IMR-90 (cell line): ENCODE results near the gene SAFB2. TPM values are rescaled to one million over a fixed set of nuclear protein-coding genes. Genes with fewer than 3 reads are reported as not detected.

ENCODE experiments used
- ATAC-seq: fragments of 200-7000 bp; cut with Tn5 transposase; 2 replicates; pipeline ENCODE4 v1.9.1; 2020; ENCODE audit warnings: low read depth, mild to moderate bottlenecking, moderate library complexity
- BruUV-seq: library from RNA; stranded (reverse); fragments of 400-500 nt; replicated peaks from 2 replicates; lab custom pipeline; 2021; lab: Mats Ljungman, UMichigan
- CTCF ChIA-PET: fragments of 300-600 bp; formaldehyde crosslinking; extraction: SDS; loops from one replicate; lab custom pipeline; 2021; ENCODE audit warnings: antibody characterized with exemption; lab: Yijun Ruan, JAX
- POLR2A ChIA-PET: fragments of 300-600 bp; sonication (Branson Sonifier 250); formaldehyde crosslinking; loops from one replicate; lab custom pipeline; 2022; ENCODE audit warnings: antibody characterized with exemption; ENCODE audit not compliant: unreplicated experiment; lab: Charles Lee
- DNase-seq: peaks from one replicate; pipeline ENCODE4 v3.0.0; 2013
- H2AFZ ChIP-seq: replicated peaks from 2 replicates; pipeline ENCODE3; 2013; ENCODE audit warnings: low read length, mild to moderate bottlenecking; ENCODE audit not compliant: poor library complexity
- H2AK5ac ChIP-seq: 2 replicates; pipeline ENCODE4 v1.6.1; 2013; ENCODE audit warnings: low read depth, low read length, inconsistent platforms
- H2AK9ac ChIP-seq: replicated peaks from 2 replicates; pipeline ENCODE3; 2013; ENCODE audit warnings: mild to moderate bottlenecking, low read depth, low read length, moderate library complexity; ENCODE audit not compliant: poor library complexity
- H2BK120ac ChIP-seq: 2 replicates; pipeline ENCODE4 v1.6.1; 2013; ENCODE audit warnings: low read depth, low read length, inconsistent platforms
- H2BK15ac ChIP-seq: 3 replicates; pipeline ENCODE4 v1.6.1; 2013; ENCODE audit warnings: low read depth, low read length, inconsistent platforms
- H2BK20ac ChIP-seq: 2 replicates; pipeline ENCODE4 v1.6.1; 2013; ENCODE audit warnings: low read depth, mild to moderate bottlenecking, inconsistent platforms, low read length, moderate library complexity
- H2BK5ac ChIP-seq: 2 replicates; pipeline ENCODE4 v1.6.1; 2013; ENCODE audit warnings: mild to moderate bottlenecking, low read depth, low read length, inconsistent platforms; ENCODE audit not compliant: poor library complexity, severe bottlenecking
- H3K14ac ChIP-seq: replicated peaks from 2 replicates; pipeline ENCODE4 v1.6.1; 2013; ENCODE audit warnings: low read depth, low read length, inconsistent platforms
- H3K18ac ChIP-seq: 2 replicates; pipeline ENCODE4 v1.6.1; 2013; ENCODE audit warnings: low read depth, low read length, control low read depth
- H3K23ac ChIP-seq: 2 replicates; pipeline ENCODE4 v1.6.1; 2013; ENCODE audit warnings: low read depth, low read length, inconsistent platforms
- H3K27ac ChIP-seq: 2 replicates; pipeline ENCODE4 v1.5.1; 2013; ENCODE audit warnings: mild to moderate bottlenecking, control low read depth, low read length; ENCODE audit not compliant: insufficient read depth
- H3K27me3 ChIP-seq: 2 replicates; pipeline ENCODE4 v1.6.1; 2013; ENCODE audit warnings: low read length; ENCODE audit not compliant: control insufficient read depth, insufficient read depth
- H3K36me3 ChIP-seq: 2 replicates; pipeline ENCODE4 v1.6.1; 2013; ENCODE audit warnings: low read length, mixed read lengths; ENCODE audit not compliant: control insufficient read depth, insufficient read depth
- H3K4ac ChIP-seq: 2 replicates; pipeline ENCODE4 v1.6.1; 2013; ENCODE audit warnings: low read depth, low read length, inconsistent platforms
- H3K4me1 ChIP-seq: 2 replicates; pipeline ENCODE4 v1.6.1; 2013; ENCODE audit warnings: low read length, mixed read lengths; ENCODE audit not compliant: control insufficient read depth, insufficient read depth
- H3K4me2 ChIP-seq: 2 replicates; pipeline ENCODE4 v1.6.1; 2013; ENCODE audit warnings: low read depth, mild to moderate bottlenecking, control low read depth, low read length, moderate library complexity
- H3K4me3 ChIP-seq: 2 replicates; pipeline ENCODE4 v1.5.1; 2013; ENCODE audit warnings: low read depth, mild to moderate bottlenecking, control low read depth, low read length, moderate library complexity; ENCODE audit not compliant: insufficient read depth
- H3K56ac ChIP-seq: 2 replicates; pipeline ENCODE4 v1.6.1; 2013; ENCODE audit warnings: low read length, inconsistent platforms; ENCODE audit not compliant: insufficient read depth; ENCODE audit errors: extremely low read depth
- H3K79me1 ChIP-seq, 2 experiments: 2 replicates each; pipeline ENCODE4 v1.6.1; 2013; ENCODE audit warnings: low read length in 2 of 2, inconsistent platforms in 1 of 2, low read depth in 1 of 2
- H3K9ac ChIP-seq: 2 replicates; pipeline ENCODE4 v1.6.1; 2013; ENCODE audit warnings: low read depth, low read length, control low read depth
- H3K9me1 ChIP-seq: 2 replicates; pipeline ENCODE4 v1.6.1; 2013; ENCODE audit warnings: low read length, inconsistent platforms; ENCODE audit not compliant: insufficient read depth
- H3K9me3 ChIP-seq: 2 replicates; pipeline ENCODE4 v1.6.1; 2013; ENCODE audit warnings: low read length; ENCODE audit not compliant: control insufficient read depth, insufficient read depth
- H4K20me1 ChIP-seq: 2 replicates; pipeline ENCODE4 v1.6.1; 2013; ENCODE audit warnings: low read length, inconsistent platforms; ENCODE audit not compliant: insufficient read depth
- H4K5ac ChIP-seq: 2 replicates; pipeline ENCODE4 v1.6.1; 2013; ENCODE audit warnings: mild to moderate bottlenecking, low read depth, low read length, control low read depth
- H4K8ac ChIP-seq, 2 experiments: 2 replicates each; pipeline ENCODE4 v1.6.1; 2013; ENCODE audit warnings: low read depth in 2 of 2, low read length in 2 of 2, control low read depth in 1 of 2, inconsistent platforms in 1 of 2
- H4K91ac ChIP-seq: 2 replicates; pipeline ENCODE4 v1.6.1; 2013; ENCODE audit warnings: low read depth, low read length, inconsistent platforms; ENCODE audit not compliant: insufficient read depth
- BHLHE40 ChIP-seq: fragments of 150-350 bp; IDR thresholded peaks from 2 replicates; pipeline ENCODE4 v1.6.1; 2016; ENCODE audit warnings: mild to moderate bottlenecking, low read depth, low read length
- CEBPB ChIP-seq: IDR thresholded peaks from 2 replicates; pipeline ENCODE4 v1.6.1; 2012; ENCODE audit warnings: low read depth, low read length, improper control_type of control experiment
- CHD1 ChIP-seq: IDR thresholded peaks from 2 replicates; pipeline ENCODE4 v1.6.1; 2012; ENCODE audit warnings: low read depth, low read length, improper control_type of control experiment
- CTCF ChIP-seq: conservative IDR thresholded peaks from 2 replicates; pipeline ENCODE4 v1.5.1; 2012; ENCODE audit warnings: mild to moderate bottlenecking, low read depth, low read length, improper control_type of control experiment
- ELK1 ChIP-seq: fragments of 150-350 bp; IDR thresholded peaks from 2 replicates; pipeline ENCODE4 v1.6.1; 2016; ENCODE audit warnings: low read depth, mild to moderate bottlenecking, low read length, moderate library complexity, borderline replicate concordance
- MAFK ChIP-seq: IDR thresholded peaks from 2 replicates; pipeline ENCODE4 v1.6.1; 2012; ENCODE audit warnings: low read depth, low read length, improper control_type of control experiment
- MAZ ChIP-seq: IDR thresholded peaks from 2 replicates; pipeline ENCODE4 v1.6.1; 2012; ENCODE audit warnings: low read depth, mild to moderate bottlenecking, low read length, improper control_type of control experiment, moderate library complexity, borderline replicate concordance
- MXI1 ChIP-seq: IDR thresholded peaks from 2 replicates; pipeline ENCODE4 v1.6.1; 2012; ENCODE audit warnings: low read depth, mild to moderate bottlenecking, low read length, moderate library complexity, borderline replicate concordance
- NFE2L2 ChIP-seq: fragments of 150-350 bp; IDR thresholded peaks from 2 replicates; pipeline ENCODE4 v1.6.1; 2016; ENCODE audit warnings: low read depth, mild to moderate bottlenecking, low read length
- POLR2A ChIP-seq: IDR thresholded peaks from 2 replicates; pipeline ENCODE4 v1.6.1; 2012; ENCODE audit warnings: mild to moderate bottlenecking, low read depth, low read length
- RAD21 ChIP-seq: IDR thresholded peaks from 2 replicates; pipeline ENCODE4 v1.6.1; 2012; ENCODE audit warnings: low read length, improper control_type of control experiment
- RCOR1 ChIP-seq: IDR thresholded peaks from 2 replicates; pipeline ENCODE4 v1.6.1; 2012; ENCODE audit warnings: mild to moderate bottlenecking, low read length, improper control_type of control experiment; ENCODE audit not compliant: insufficient replicate concordance
- RFX5 ChIP-seq: IDR thresholded peaks from 2 replicates; pipeline ENCODE4 v1.8.0; 2012; ENCODE audit warnings: low read depth, mild to moderate bottlenecking, low read length, moderate library complexity
- SMC3 ChIP-seq: fragments of 150-350 bp; IDR thresholded peaks from 2 replicates; pipeline ENCODE4 v1.6.1; 2016; ENCODE audit warnings: low read depth, mild to moderate bottlenecking, antibody characterized with exemption, low read length, moderate library complexity
- WGBS, 2 experiments: methylation state at CpG; one replicate each; pipeline versions ENCODE4 v1.1.5 to v1.1.7; 2013; ENCODE audit warnings: missing lambda C conversion rate in 2 of 2; ENCODE audit not compliant: insufficient read length in 1 of 2; ENCODE audit errors: extremely low coverage in 2 of 2; 5-methylcytosine and 5-hydroxymethylcytosine counted together
- dilution Hi-C: fragments of 300-500 bp; cut with HindIII; formaldehyde crosslinking; loops from one replicate; pipeline ENCODE4 v1.14.3; 2018; ENCODE audit warnings: low sequenced_read_pairs; ENCODE audit not compliant: unreplicated experiment
- in situ Hi-C: fragments of 300-500 bp; cut with MboI; formaldehyde crosslinking; loops from 3 replicates; pipeline ENCODE4 v1.14.3; 2019; ENCODE audit warnings: low sequenced_read_pairs, inconsistent platforms, mixed read lengths
- intact Hi-C: fragments of 100-400 bp; cut with micrococcal nuclease; formaldehyde crosslinking; loops from 2 replicates; pipeline ENCODE4 v1.10.0; 2022
- polyA plus RNA-seq, 3 experiments: library from polyadenylated mRNA; depleted of rRNA; stranded (reverse); fragments of >200 nt; gene quantifications; 2 replicates each; pipeline ENCODE4 v1.2.3, GENCODE V29; 2012; ENCODE audit warnings: low replicate concordance in 1 of 3
- total RNA-seq: library from RNA; depleted of rRNA; stranded (reverse); fragments of >200 nt; gene quantifications from 2 replicates; pipeline ENCODE4 v1.2.3, GENCODE V29; 2012

The SAFB2 gene
- total and polyA plus RNA-seq, 2 of the 4 experiments (the other 2 are of a cell fraction), result 11.8 to 26.2 TPM

GRCh38 chr19:5623397-5624017, 931 bp upstream of the SAFB2 start:
- H2BK5ac ChIP-seq, result peak overlapping the region; percentile 71
- peaks cover 72% of the 10 kb centered on the region for H4K20me1 ChIP-seq
- H3K4ac ChIP-seq, result peak overlapping the region; percentile 94
- peak overlapping the region; percentile 42; the same call in 1 of the 2 replicates for H3K18ac ChIP-seq
- peak overlapping the region; percentile 75 to 87 for H4K8ac ChIP-seq
- 0% methylated on average over 12 of the region's 50 CpGs; no CpG with 5 or more reads in 1 of the 2 experiments for WGBS, 2 experiments
- peak overlapping the region; percentile 90 for H4K91ac ChIP-seq
- no peak overlapping the region for H2BK20ac ChIP-seq
- ATAC-seq (peak; percentile 0; the same call in 1 of the 2 replicates), DNase-seq (no peak)
- in situ Hi-C loops, result no loop called here
- peak overlapping the region; percentile 80 for H3K9ac ChIP-seq
- H3K36me3 ChIP-seq, result peaks cover 40% of the 10 kb centered on the region
- peak overlapping the region; percentile 100 for H2AK9ac ChIP-seq
- peak overlapping the region; percentile 64 for H3K4me3 ChIP-seq
- no peak overlapping the region for H2BK15ac ChIP-seq
- no TSS peak for BruUV-seq
- dilution Hi-C loops, result no loop called here
- TF ChIP-seq MAZ, result no peak
- TF ChIP-seq RAD21, result no peak
- no peak for TF ChIP-seq RFX5
- no peak for TF ChIP-seq RCOR1
- no peak for TF ChIP-seq CTCF
- TF ChIP-seq CEBPB, result no peak
- no peak for TF ChIP-seq SMC3
- TF ChIP-seq BHLHE40, result no peak
- TF ChIP-seq ELK1, result no peak
- no peak for TF ChIP-seq MXI1
- TF ChIP-seq NFE2L2, result no peak
- no peak for TF ChIP-seq MAFK
- no peak; the same call in 1 of the 2 replicates for TF ChIP-seq CHD1
- TF ChIP-seq POLR2A, result no peak
- H3K23ac ChIP-seq, result peak overlapping the region; percentile 96
- peak overlapping the region; percentile 98 for H3K14ac ChIP-seq
- H2AK5ac ChIP-seq, result peak overlapping the region; percentile 99
- CTCF ChIA-PET, result no interaction called here
- H3K79me1 ChIP-seq, result peaks cover 15 to 68% of the 10 kb centered on the region in 2 experiments
- POLR2A ChIA-PET, result interaction anchor here (0.7 kb wide), 1 partner anchor 23 kb away, joined by 5 read pairs; no protein-coding TSS in a partner anchor
- H3K4me1 ChIP-seq, result peaks cover 19% of the 10 kb centered on the region
- H3K27me3 ChIP-seq, result no peaks in the 10 kb centered on the region
- H3K56ac ChIP-seq, result peak overlapping the region; percentile 88
- no peaks in the 10 kb centered on the region for H3K9me3 ChIP-seq
- H4K5ac ChIP-seq, result peak overlapping the region; percentile 83
- peaks cover 19% of the 10 kb centered on the region for H3K9me1 ChIP-seq
- peak overlapping the region; percentile 41; the same call in 1 of the 2 replicates for H2BK120ac ChIP-seq
- H3K27ac ChIP-seq, result peak overlapping the region; percentile 82
- intact Hi-C loops, result loop anchor here (5.0 kb wide), 1 partner anchor 44 kb away; no protein-coding TSS in a partner anchor
- H3K4me2 ChIP-seq, result peak overlapping the region; percentile 76
- peak overlapping the region; percentile 97 for H2AFZ ChIP-seq
